ENCODE results near the gene DONSON. TPM values are rescaled to one million over a fixed set of nuclear protein-coding genes. Genes with fewer than 3 reads are reported as not detected.

DONSON gene
- total RNA-seq, 8 experiments from 2014 or later = 13.6 to 37.6 (median 29.7) TPM

DNA sequence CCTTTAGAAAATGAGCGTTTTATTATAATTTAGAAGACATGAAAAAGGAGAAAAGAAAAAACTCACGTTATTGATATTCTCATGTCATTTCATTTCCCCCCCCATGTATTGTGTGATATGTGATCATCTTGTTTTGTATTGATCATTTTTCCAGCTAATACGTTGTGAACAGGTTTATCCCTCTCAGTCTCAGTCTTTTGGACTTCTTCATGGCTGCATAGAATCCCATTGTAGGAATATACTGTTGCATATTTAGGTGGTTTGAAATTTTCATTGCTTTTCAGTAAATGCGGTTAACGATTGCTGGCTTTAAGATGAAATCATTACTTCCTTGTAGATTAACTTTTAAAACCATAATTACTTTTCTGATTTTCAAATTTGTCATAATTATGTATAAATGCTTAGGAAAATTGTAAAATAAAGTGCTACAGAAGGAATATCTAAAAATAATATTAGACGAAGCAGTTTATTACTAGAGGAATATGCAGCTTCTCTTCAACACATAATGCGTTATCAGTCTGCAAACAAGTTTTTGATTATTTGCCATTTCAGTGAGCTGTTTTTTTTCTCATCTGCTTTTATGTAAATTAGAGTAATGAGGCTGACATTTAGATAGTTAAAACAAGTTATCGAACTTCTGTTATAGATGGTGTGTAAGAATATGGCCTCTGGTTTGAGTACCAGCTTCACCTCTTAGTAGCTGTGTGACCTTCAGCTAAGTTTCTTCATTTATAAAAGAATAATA is 43.9 kb downstream of the DONSON start:
- peak overlapping the region; percentile 59 to 94 (median 75) for H3K4me3 ChIP-seq
- WGBS, 10 experiments = 0 to 67% (median 23%) methylated on average over 2 to 8 of the region's 8 CpGs
- no peak for ATAC-seq (replicated peaks in 6 of 8)
- no peak overlapping the region for H3K27ac ChIP-seq
- peaks cover 5 to 12% of the 10 kb centered on the region in 2 donors for H3K4me1 ChIP-seq (replicated peaks in 1 of 2)
- in situ Hi-C loops (cut with MboI; ENCODE audit: low pct_unique_long_range_greater_than_20kb in 2 of 9, low sequenced_read_pairs in 9 of 9, unreplicated experiment in 9 of 9) = no loop called here

DNA sequence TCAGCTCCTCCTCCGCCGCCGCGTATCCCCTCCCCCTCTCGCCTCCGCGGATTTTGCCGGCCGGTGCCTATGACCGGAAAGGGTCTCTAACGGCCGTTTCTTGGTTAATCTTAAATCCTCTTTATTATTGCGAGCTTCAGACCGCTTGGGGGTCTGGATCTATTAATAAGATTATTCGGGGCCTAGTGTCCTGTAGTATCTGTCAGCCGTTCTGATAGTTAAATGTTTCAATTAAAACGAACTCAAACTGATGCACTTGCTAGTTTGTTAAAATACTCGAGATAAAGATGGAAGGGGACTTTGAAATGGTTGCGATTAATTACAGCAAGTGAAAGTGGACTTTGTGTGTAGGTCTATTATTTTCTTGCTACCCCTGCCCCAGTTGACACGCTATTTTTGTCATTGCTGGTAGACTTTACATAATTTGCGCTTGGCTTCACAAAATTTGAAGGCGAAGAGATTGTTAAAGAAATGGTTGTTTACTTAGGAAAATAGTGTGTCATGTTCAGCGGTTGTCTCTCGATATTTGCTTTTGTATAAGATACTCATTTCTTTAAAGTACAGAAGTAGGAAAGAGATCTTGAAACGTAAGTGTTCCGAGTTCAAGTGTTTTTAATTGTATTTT is 44.9 kb downstream of the DONSON start:
- ATAC-seq (replicated peaks in 6 of 8) = no peak
- in situ Hi-C loops (cut with MboI; ENCODE audit: low pct_unique_long_range_greater_than_20kb in 2 of 9, low sequenced_read_pairs in 9 of 9, unreplicated experiment in 9 of 9) = no loop called here
- WGBS, 10 experiments = 0 to 11% (median 1%) methylated on average over 2 to 26 of the region's 26 CpGs
- Histone ChIP-seq H3K27ac (peak overlapping the region; percentile 99 to 100), H3K4me1 (replicated peaks in 1 of 2) (peaks cover 5 to 12% of the 10 kb centered on the region in 2 donors), H3K4me3 (peak overlapping the region; percentile 59 to 94 (median 75))

DNA sequence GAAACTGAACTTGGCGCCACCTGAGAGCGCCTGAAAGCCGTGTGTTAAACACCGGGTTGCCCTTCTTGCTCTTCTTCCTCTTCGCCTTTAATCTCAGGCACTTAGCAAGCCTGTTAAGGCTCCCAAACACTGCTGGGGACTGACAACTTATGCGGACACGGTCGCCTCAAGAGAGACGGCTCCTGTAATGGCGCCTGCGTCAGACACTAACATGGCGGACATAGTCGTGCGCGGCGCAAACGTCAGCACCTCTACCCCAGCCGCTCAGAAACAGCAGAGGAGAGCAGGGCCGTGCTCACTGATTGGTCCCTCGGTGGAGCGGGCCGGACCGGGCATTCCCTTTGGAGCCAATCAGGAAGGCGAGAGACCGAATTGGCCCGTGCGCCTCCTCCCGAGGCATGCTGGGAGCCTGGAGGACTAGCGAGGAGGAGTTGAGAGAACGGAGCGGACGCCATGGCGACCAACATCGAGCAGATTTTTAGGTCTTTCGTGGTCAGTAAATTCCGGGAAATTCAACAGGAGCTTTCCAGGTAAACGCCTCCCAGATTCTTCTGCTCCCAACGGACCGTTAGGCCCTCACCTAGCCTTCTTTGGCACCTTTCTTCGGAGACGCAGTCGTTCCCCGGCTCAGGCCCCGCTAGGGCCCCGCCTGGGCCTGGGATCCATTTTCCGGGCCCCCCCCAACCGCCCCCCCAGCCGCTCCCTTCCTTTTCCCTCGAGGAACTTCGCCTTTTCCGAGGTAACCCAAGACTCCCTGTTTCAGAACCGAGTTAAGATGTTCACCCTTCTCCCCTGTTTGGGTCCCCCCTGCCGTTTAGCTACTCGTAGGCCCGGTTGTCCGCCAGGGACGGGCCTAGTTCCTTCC is 45.6 kb downstream of the DONSON start, which contains the start of gene SON:
Gene SON, plus strand, starts transcription at position 399 of the 865 bp plus-strand sequence. Its CDS starts 55 bp downstream, at position 454.
- Histone ChIP-seq H3K4me3 (peak within 1 kb of the TSS; percentile 59 to 94 (median 75)), H3K27ac (peak within 1 kb of the TSS; percentile 99 to 100), H3K4me1 (replicated peaks in 1 of 2) (peaks cover 5 to 12% of the 10 kb centered on the region in 2 donors)
- peak; percentile 86 to 95 (median 94) for ATAC-seq (replicated peaks in 6 of 8)
- 0% methylated on average over 2 to 20 of the region's 57 CpGs; no CpG with 5 or more reads in 4 of the 10 experiments for WGBS, 10 experiments
- in situ Hi-C loops (cut with MboI; ENCODE audit: low pct_unique_long_range_greater_than_20kb in 2 of 9, low sequenced_read_pairs in 9 of 9, unreplicated experiment in 9 of 9) = no loop called here

- in situ Hi-C loops (cut with MboI; ENCODE audit: low pct_unique_long_range_greater_than_20kb in 2 of 9, low sequenced_read_pairs in 9 of 9, unreplicated experiment in 9 of 9) = no loop called here
- peak; percentile 58 to 76 (median 74) for ATAC-seq (replicated peaks in 6 of 8)
- WGBS, 10 experiments = 0 to 3% (median 0%) methylated on average over 2 to 29 of the region's 56 CpGs; no CpG with 5 or more reads in 3 of the 10 experiments
- H3K27ac ChIP-seq = peak within 1 kb of the TSS; percentile 99 to 100
- H3K4me3 ChIP-seq = peak within 1 kb of the TSS; percentile 59 to 94 (median 75)
- peaks cover 5 to 12% of the 10 kb centered on the region in 2 donors for H3K4me1 ChIP-seq (replicated peaks in 1 of 2)
Measured at GRCh38 chr21:33541756-33542639, 46.5 kb downstream of the DONSON start, which contains the start of gene GART. Gene GART, minus strand, starts transcription at chr21:33542117. Its CDS starts 2,802 bp downstream, at chr21:33539315.

DNA sequence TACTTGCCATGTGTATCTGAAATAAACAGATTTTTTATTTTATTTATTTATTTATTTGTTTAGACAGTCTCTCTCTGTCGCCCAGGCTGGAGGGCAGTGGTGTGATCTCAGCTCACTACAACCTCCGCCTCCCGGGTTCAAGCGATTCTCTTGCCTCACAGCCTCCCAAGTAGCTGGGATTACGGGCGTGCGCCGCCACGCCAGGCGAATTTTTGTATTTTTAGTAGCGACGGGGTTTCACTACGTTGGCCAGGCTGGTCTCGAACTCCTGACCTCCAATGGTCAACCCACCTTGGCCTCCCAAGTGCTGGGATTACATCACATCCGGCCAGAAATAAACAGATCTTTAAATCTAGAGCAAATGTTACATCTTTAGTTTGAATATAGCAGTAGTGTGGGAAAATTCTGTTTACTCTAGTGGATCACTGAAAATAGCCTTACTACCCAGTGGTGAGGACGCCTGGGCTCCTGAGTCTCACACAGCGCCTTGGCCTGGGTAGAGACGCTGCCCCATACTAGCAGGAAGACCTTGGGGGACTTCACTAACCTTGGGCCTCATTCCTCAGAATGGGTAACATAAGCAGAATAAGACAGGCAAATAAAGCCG is 47.3 kb downstream of the DONSON start:
- in situ Hi-C loops (cut with MboI; ENCODE audit: low pct_unique_long_range_greater_than_20kb in 2 of 9, low sequenced_read_pairs in 9 of 9, unreplicated experiment in 9 of 9) = no loop called here
- no peak for ATAC-seq (replicated peaks in 6 of 8)
- H3K4me1 ChIP-seq (replicated peaks in 1 of 2) = peaks cover 5 to 12% of the 10 kb centered on the region in 2 donors

DNA sequence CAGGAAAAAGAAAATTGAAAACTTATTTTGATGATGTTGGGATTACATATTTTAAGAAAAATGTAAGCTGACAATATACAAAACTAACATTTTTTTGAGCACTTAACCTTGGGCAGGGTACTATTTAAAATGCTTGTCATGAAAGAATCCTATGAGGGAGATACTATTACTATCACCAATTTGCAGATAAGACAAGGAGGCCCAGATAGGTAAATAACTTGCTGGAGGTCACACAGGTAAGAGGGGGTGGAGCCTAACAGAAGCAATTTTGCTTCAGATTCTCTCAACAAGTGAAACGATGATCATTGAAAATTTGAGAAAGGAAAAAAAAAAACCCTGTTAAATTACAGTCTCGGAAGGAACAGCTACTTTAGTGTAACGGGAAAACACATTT is 47.8 kb downstream of the DONSON start:
- H3K4me1 ChIP-seq (replicated peaks in 1 of 2) = peaks cover 4 to 10% of the 10 kb centered on the region in 2 donors
- no peak overlapping the region for H3K27ac ChIP-seq
- no peak for ATAC-seq (replicated peaks in 6 of 8)
- in situ Hi-C loops (cut with MboI; ENCODE audit: low pct_unique_long_range_greater_than_20kb in 2 of 9, low sequenced_read_pairs in 9 of 9, unreplicated experiment in 9 of 9) = no loop called here
- H3K4me3 ChIP-seq = peak overlapping the region in 4 of 5 donors; percentile 59 to 88 (median 74)
- WGBS, 10 experiments = 33 to 82% (median 54%) methylated on average over 1 to 3 of the region's 3 CpGs; no CpG with 5 or more reads in 1 of the 10 experiments

More for the DNA sequence above, 47.3 kb downstream of the DONSON start:
- Histone ChIP-seq H3K4me3 (peak overlapping the region; percentile 59 to 94 (median 75)), H3K27ac (peak overlapping the region; percentile 99 to 100)
- WGBS, 10 experiments = 0 to 54% (median 33%) methylated on average over 1 to 18 of the region's 19 CpGs; no CpG with 5 or more reads in 1 of the 10 experiments

DNA sequence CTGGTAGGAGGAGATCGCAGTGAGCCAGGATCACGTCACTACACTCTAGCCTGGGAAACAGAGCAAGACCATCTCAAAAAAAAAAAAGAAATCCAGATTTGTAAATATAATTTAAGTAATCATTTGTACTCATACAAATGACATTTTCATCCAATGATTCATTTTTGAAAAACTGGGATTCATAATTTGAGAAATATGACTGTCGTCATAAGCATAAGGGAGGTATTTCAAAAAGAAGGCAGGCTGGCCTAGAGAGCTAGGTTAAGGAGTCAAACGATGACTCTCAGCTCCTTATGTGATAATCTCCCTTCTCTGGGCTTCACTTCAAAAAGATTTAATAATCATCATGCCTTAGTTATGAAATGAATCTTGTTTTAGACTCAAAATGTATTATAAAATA is 48.9 kb downstream of the DONSON start:
- no peak for ATAC-seq (replicated peaks in 6 of 8)
- Histone ChIP-seq H3K4me3 (no peak overlapping the region), H3K4me1 (replicated peaks in 1 of 2) (peaks cover 3 to 6% of the 10 kb centered on the region in 2 donors), H3K27ac (no peak overlapping the region)
- 46 to 100% (median 92%) methylated on average over 1 to 4 of the region's 4 CpGs for WGBS, 10 experiments
- in situ Hi-C loops (cut with MboI; ENCODE audit: low pct_unique_long_range_greater_than_20kb in 2 of 9, low sequenced_read_pairs in 9 of 9, unreplicated experiment in 9 of 9) = no loop called here

DNA sequence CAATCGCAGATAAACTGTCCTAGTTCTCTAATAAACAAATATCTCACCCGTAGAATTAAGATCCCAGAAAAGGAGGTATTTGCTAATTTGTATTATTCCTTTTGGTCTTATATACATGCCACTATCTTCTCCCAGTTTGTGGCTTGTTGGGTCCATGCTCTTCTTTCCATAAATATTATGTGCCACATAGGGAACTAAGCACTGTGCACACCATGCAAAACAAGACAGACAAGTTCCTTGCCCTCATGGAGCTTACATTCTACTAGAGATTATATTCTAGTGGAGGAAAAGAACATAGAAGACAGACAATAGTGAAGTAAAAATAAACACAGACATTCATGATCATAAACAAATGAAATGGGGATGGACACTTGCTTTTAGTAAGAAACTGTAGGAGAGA is 51.3 kb downstream of the DONSON start:
- H3K27ac ChIP-seq = no peak overlapping the region
- 80 to 100% (median 100%) methylated on average over 1 to 2 of the region's 2 CpGs; no CpG with 5 or more reads in 1 of the 10 experiments for WGBS, 10 experiments
- in situ Hi-C loops (cut with MboI; ENCODE audit: low pct_unique_long_range_greater_than_20kb in 2 of 9, low sequenced_read_pairs in 9 of 9, unreplicated experiment in 9 of 9) = no loop called here
- no peak overlapping the region for H3K4me3 ChIP-seq
- no peak for ATAC-seq (replicated peaks in 6 of 8)
- peaks cover 3 to 6% of the 10 kb centered on the region in 2 donors for H3K4me1 ChIP-seq (replicated peaks in 1 of 2)

- in situ Hi-C loops (cut with MboI; ENCODE audit: low pct_unique_long_range_greater_than_20kb in 2 of 9, low sequenced_read_pairs in 9 of 9, unreplicated experiment in 9 of 9) = no loop called here
- 70 to 100% (median 95%) methylated on average over 1 to 3 of the region's 3 CpGs for WGBS, 10 experiments
- H3K4me1 ChIP-seq (replicated peaks in 1 of 2) = no peaks in the 10 kb centered on the region
Measured at GRCh38 chr21:33531007-33531406, 57.5 kb downstream of the DONSON start.

More at GRCh38 chr21:33531007-33531406, 57.5 kb downstream of the DONSON start:
- no peak for ATAC-seq (replicated peaks in 6 of 8)
- Histone ChIP-seq H3K27ac (no peak overlapping the region), H3K4me3 (no peak overlapping the region)

Measured in motor neuron (in vitro differentiated cells).